ENCODE data around the gene FAM90A1.
"Not testable (repeated sequence)": the region's sequence is repeated elsewhere in the genome, so short reads cannot be mapped to it uniquely, and the experiment has no call there.

FAM90A1 gene

GRCh38 chr12:8226992-8227731 lies at the start of gene FAM90A1:
FAM90A1 (minus strand) TSS chr12:8227618; CDS start chr12:8224832, 2,786 bp downstream.
- peak; percentile 36 for DNase-seq (ENCODE audit: low spot score)
- in situ Hi-C loops (cut with MboI; ENCODE audit: low pct_unique_long_range_greater_than_20kb, low sequenced_read_pairs, unreplicated experiment) = not testable (repeated sequence)

- in situ Hi-C loops (cut with MboI; ENCODE audit: low pct_unique_long_range_greater_than_20kb, low sequenced_read_pairs, unreplicated experiment); DNase-seq (ENCODE audit: low spot score): not testable (repeated sequence)
These were observed 49.0 kb upstream of the FAM90A1 start for GRCh38 chr12:8276397-8276796.

- in situ Hi-C loops (cut with MboI; ENCODE audit: low pct_unique_long_range_greater_than_20kb, low sequenced_read_pairs, unreplicated experiment); DNase-seq (ENCODE audit: low spot score): not testable (repeated sequence)
These were observed 39.3 kb upstream of the FAM90A1 start for GRCh38 chr12:8266706-8267105.

- DNase-seq (ENCODE audit: low spot score); in situ Hi-C loops (cut with MboI; ENCODE audit: low pct_unique_long_range_greater_than_20kb, low sequenced_read_pairs, unreplicated experiment): not testable (repeated sequence)
These were observed 36.8 kb upstream of the FAM90A1 start for GRCh38 chr12:8264236-8264635.

GRCh38 chr12:8261111-8261554 lies 33.7 kb upstream of the FAM90A1 start:
- in situ Hi-C loops (cut with MboI; ENCODE audit: low pct_unique_long_range_greater_than_20kb, low sequenced_read_pairs, unreplicated experiment) = not testable (repeated sequence)

GRCh38 chr12:8256356-8256755 lies 28.9 kb upstream of the FAM90A1 start:
- DNase-seq (ENCODE audit: low spot score); in situ Hi-C loops (cut with MboI; ENCODE audit: low pct_unique_long_range_greater_than_20kb, low sequenced_read_pairs, unreplicated experiment): not testable (repeated sequence)

More at GRCh38 chr12:8261111-8261554, 33.7 kb upstream of the FAM90A1 start:
- not testable (repeated sequence) for DNase-seq (ENCODE audit: low spot score)

- DNase-seq (ENCODE audit: low spot score); in situ Hi-C loops (cut with MboI; ENCODE audit: low pct_unique_long_range_greater_than_20kb, low sequenced_read_pairs, unreplicated experiment): not testable (repeated sequence)
These were observed 27.3 kb upstream of the FAM90A1 start for GRCh38 chr12:8254705-8255104.

GRCh38 chr12:8252056-8252818 lies 24.8 kb upstream of the FAM90A1 start:
- DNase-seq (ENCODE audit: low spot score); in situ Hi-C loops (cut with MboI; ENCODE audit: low pct_unique_long_range_greater_than_20kb, low sequenced_read_pairs, unreplicated experiment): not testable (repeated sequence)

GRCh38 chr12:8251616-8252015 lies 24.2 kb upstream of the FAM90A1 start:
- in situ Hi-C loops (cut with MboI; ENCODE audit: low pct_unique_long_range_greater_than_20kb, low sequenced_read_pairs, unreplicated experiment); DNase-seq (ENCODE audit: low spot score): not testable (repeated sequence)

- in situ Hi-C loops (cut with MboI; ENCODE audit: low pct_unique_long_range_greater_than_20kb, low sequenced_read_pairs, unreplicated experiment) = not testable (repeated sequence)
These were observed 19.6 kb upstream of the FAM90A1 start for GRCh38 chr12:8246941-8247535.

GRCh38 chr12:8243682-8244161 lies 16.3 kb upstream of the FAM90A1 start:
- in situ Hi-C loops (cut with MboI; ENCODE audit: low pct_unique_long_range_greater_than_20kb, low sequenced_read_pairs, unreplicated experiment) = not testable (repeated sequence)
- DNase-seq (ENCODE audit: low spot score) = peak; percentile 20

More at GRCh38 chr12:8246941-8247535, 19.6 kb upstream of the FAM90A1 start:
- DNase-seq (ENCODE audit: low spot score) = not testable (repeated sequence)

GRCh38 chr12:8242880-8243681 lies 15.7 kb upstream of the FAM90A1 start:
- in situ Hi-C loops (cut with MboI; ENCODE audit: low pct_unique_long_range_greater_than_20kb, low sequenced_read_pairs, unreplicated experiment) = not testable (repeated sequence)
- DNase-seq (ENCODE audit: low spot score) = peak; percentile 90

- in situ Hi-C loops (cut with MboI; ENCODE audit: low pct_unique_long_range_greater_than_20kb, low sequenced_read_pairs, unreplicated experiment); DNase-seq (ENCODE audit: low spot score): not testable (repeated sequence)
These were observed 15.1 kb upstream of the FAM90A1 start for GRCh38 chr12:8242622-8242879.

GRCh38 chr12:8241917-8242621 lies 14.7 kb upstream of the FAM90A1 start:
- DNase-seq (ENCODE audit: low spot score); in situ Hi-C loops (cut with MboI; ENCODE audit: low pct_unique_long_range_greater_than_20kb, low sequenced_read_pairs, unreplicated experiment): not testable (repeated sequence)

- DNase-seq (ENCODE audit: low spot score); in situ Hi-C loops (cut with MboI; ENCODE audit: low pct_unique_long_range_greater_than_20kb, low sequenced_read_pairs, unreplicated experiment): not testable (repeated sequence)
These were observed 13.1 kb upstream of the FAM90A1 start for GRCh38 chr12:8240340-8241114.

GRCh38 chr12:8237031-8237430 lies 9.6 kb upstream of the FAM90A1 start:
- in situ Hi-C loops (cut with MboI; ENCODE audit: low pct_unique_long_range_greater_than_20kb, low sequenced_read_pairs, unreplicated experiment) = loop anchor here (10.0 kb wide), 1 partner anchor 132 kb away; no protein-coding TSS in a partner anchor
- DNase-seq (ENCODE audit: low spot score) = not testable (repeated sequence)
